ENCODE data around the gene CPA5.
"Not testable (repeated sequence)": the region's sequence is repeated elsewhere in the genome, so short reads cannot be mapped to it uniquely, and the experiment has no call there.

Gene CPA5

GRCh38 chr7:130371046-130371445, 26.4 kb downstream of the CPA5 start:
- no peak for TF ChIP-seq CTCF (IDR thresholded peaks at IDR 0.05; ENCODE audit: low read depth, low read length, missing control alignments)
- no peak overlapping the region for H3K4me3 ChIP-seq (ENCODE audit: low read depth, low read length)
- no peak for DNase-seq (ENCODE audit: low read depth)

GRCh38 chr7:130372402-130373165, 28.0 kb downstream of the CPA5 start:
- DNase-seq (ENCODE audit: low read depth): no peak
- TF ChIP-seq CTCF (IDR thresholded peaks at IDR 0.05; ENCODE audit: low read depth, low read length, missing control alignments): no peak
- H3K4me3 ChIP-seq (ENCODE audit: low read depth, low read length): no peak overlapping the region

GRCh38 chr7:130374507-130374906, 29.9 kb downstream of the CPA5 start:
- no peak for DNase-seq (ENCODE audit: low read depth)
- TF ChIP-seq CTCF (IDR thresholded peaks at IDR 0.05; ENCODE audit: low read depth, low read length, missing control alignments): no peak
- H3K4me3 ChIP-seq (ENCODE audit: low read depth, low read length): no peak overlapping the region

GRCh38 chr7:130376461-130376860, 31.8 kb downstream of the CPA5 start:
- DNase-seq (ENCODE audit: low read depth); H3K4me3 ChIP-seq (ENCODE audit: low read depth, low read length): not testable (repeated sequence)

- no peak for TF ChIP-seq CTCF (IDR thresholded peaks at IDR 0.05; ENCODE audit: low read depth, low read length, missing control alignments)
- no peak overlapping the region for H3K4me3 ChIP-seq (ENCODE audit: low read depth, low read length)
- no peak for DNase-seq (ENCODE audit: low read depth)
Observed at GRCh38 chr7:130377178-130377577, 32.6 kb downstream of the CPA5 start.

GRCh38 chr7:130379019-130379418, 34.4 kb downstream of the CPA5 start:
- DNase-seq (ENCODE audit: low read depth): no peak
- TF ChIP-seq CTCF (IDR thresholded peaks at IDR 0.05; ENCODE audit: low read depth, low read length, missing control alignments): no peak
- no peak overlapping the region for H3K4me3 ChIP-seq (ENCODE audit: low read depth, low read length)

- H3K4me3 ChIP-seq (ENCODE audit: low read depth, low read length): no peak overlapping the region
- TF ChIP-seq CTCF (IDR thresholded peaks at IDR 0.05; ENCODE audit: low read depth, low read length, missing control alignments): no peak
Observed at GRCh38 chr7:130379532-130379920, 34.9 kb downstream of the CPA5 start.

More at GRCh38 chr7:130379532-130379920, 34.9 kb downstream of the CPA5 start:
- no peak for DNase-seq (ENCODE audit: low read depth)

All from GM12864 (cell line).